ENCODE measurements around the gene PIK3C2B.

DNA sequence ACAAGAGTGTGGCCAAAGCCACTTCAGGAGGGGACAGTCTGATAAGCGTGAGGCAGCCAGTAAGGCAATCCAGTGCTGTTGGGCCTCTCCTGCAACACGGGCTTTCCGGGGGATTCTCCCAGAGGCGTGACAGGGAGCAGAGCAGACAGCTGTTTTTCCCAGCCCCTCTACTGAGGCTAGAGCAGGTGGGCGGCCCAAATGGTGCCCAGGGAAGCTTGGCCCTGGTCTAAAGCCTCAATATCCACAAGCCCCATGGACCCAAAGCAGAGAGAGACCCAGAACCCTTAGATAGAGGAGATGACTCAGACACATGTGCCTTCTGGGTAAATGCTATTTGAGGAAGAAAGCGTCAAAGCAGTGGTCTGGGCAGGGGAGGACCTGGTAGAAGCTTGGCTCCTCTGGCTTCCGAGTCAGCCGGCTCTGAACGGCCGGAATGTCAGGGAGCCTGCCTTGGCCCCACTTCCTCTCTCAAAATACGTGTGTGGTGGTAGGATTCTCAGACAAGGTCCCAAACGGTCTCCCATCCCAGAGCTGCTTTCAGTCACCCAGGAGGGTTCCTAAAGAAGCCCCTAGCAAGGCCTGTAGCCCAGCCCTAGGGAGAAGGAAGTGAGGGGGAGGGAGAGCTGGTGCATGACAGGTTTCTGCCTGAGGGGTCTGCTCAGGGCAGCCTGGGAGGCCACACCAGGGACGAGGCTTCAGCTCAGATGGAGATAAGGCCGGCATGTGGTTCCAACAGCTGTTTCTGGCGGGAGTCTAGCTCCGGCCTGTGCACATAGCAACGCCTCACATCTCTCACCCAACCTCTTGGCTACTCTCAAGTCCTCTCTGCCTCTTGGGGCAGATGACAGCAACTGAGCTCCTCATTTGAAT, 28.8 kb downstream of the PIK3C2B start:
- no peak for TF ChIP-seq CTCF (IDR thresholded peaks at IDR 0.05; ENCODE audit: poor library complexity, severe bottlenecking)
- no peak for TF ChIP-seq EZH2 (IDR thresholded peaks at IDR 0.05; ENCODE audit: borderline replicate concordance, insufficient read depth, low read length, poor library complexity, severe bottlenecking)
- no peak for TF ChIP-seq TAF1 (IDR thresholded peaks at IDR 0.05; ENCODE audit: low read depth)
- TF ChIP-seq POLR2AphosphoS5 (IDR thresholded peaks at IDR 0.05): no peak
- TF ChIP-seq EP300 (conservative IDR thresholded peaks at IDR 0.05; ENCODE audit: poor library complexity, severe bottlenecking): no peak
- no peak for TF ChIP-seq REST (IDR thresholded peaks at IDR 0.05; ENCODE audit: borderline replicate concordance)
- TF ChIP-seq SMC3 (conservative IDR thresholded peaks at IDR 0.05; ENCODE audit: poor library complexity): no peak
- TF ChIP-seq RAD21 (conservative IDR thresholded peaks at IDR 0.05): no peak
- TF ChIP-seq MXI1 (conservative IDR thresholded peaks at IDR 0.05; ENCODE audit: poor library complexity, severe bottlenecking): no peak

Measured in neural cell (in vitro differentiated cells).